Fibroblast of skin of scalp (primary cell): ENCODE results near the gene ARHGEF17.

Experiments
- DNase-seq: peaks from one replicate; pipeline ENCODE4 v3.0.0-alpha.2; 2013

The ARHGEF17 gene

DNA sequence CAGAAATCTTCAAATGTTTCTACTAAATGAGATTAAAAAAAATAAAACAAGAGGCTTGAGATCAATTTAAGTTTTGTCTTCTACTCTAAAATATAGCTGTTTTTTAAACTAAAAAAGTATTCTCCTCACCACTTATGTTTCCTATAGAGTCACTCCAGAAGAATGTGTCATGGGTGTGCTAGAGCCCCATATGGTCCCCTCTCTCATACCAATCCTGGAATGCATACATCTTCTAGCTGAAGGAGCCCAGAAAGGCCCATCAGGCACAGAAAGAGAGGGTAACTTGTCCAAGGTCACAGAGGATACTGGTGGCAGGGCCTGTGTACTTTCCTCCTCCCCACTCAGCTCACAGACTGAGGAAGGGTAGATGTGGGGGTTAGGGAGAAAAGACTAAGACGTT is 102.6 kb downstream of the ARHGEF17 start:
- DNase-seq = peak; percentile 79

DNA sequence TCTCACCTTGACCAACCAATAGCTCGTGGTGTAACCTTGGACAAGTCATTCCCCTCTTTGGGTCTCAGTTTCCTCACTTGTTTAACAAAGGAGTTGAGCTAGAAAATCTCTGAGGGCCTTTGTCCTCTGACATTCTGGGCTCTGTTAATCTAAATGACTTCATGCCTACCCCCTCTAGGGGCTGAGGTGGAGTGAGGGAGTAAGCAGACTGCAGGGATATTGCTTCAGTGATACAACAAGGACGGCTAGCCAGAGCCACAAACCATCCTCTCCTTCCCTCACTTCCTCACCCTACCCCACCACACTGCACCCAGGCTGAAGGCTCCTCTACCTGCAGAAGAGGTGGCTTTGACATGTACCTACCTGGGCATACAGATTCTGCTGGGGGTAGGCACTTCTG is 103.0 kb downstream of the ARHGEF17 start:
- DNase-seq = no peak

DNA sequence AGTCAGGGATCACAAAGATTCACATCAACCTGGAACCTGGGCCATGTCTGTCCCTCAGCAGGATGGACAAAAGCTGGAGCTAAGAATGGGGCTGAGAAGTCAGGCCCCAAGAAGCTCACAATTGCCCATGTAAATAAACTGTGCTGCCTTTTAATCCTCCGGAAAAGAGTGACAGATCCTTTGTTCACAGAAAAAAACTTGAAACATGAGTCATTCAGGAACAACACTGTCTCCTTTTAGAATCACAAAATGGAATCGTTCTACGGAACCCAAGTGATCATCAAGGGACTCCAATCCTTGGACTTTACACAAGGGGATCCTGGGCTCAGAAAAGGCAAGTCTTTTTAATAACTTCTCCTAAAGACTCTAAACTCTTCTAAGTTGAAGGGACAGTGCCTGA is 104.2 kb downstream of the ARHGEF17 start:
- no peak for DNase-seq

DNA sequence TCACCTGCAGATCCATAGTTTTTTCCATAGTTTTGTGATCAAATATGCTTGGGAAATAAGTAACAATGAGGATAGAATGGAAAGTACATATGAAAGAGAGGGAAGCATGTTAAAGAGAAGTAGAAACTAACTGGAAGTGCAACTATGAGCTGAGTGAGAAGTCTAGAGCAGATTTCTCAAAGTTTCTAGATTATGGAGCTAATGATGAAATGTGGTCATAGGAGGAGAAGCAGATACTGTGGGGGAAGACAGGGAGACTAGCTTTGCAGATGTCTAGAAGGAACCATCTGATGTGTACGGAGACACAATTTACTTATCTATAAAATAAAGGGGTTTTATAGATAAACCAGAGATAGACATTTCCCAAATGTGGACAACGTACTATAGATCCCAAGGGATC is 105.2 kb downstream of the ARHGEF17 start:
- DNase-seq = no peak

DNA sequence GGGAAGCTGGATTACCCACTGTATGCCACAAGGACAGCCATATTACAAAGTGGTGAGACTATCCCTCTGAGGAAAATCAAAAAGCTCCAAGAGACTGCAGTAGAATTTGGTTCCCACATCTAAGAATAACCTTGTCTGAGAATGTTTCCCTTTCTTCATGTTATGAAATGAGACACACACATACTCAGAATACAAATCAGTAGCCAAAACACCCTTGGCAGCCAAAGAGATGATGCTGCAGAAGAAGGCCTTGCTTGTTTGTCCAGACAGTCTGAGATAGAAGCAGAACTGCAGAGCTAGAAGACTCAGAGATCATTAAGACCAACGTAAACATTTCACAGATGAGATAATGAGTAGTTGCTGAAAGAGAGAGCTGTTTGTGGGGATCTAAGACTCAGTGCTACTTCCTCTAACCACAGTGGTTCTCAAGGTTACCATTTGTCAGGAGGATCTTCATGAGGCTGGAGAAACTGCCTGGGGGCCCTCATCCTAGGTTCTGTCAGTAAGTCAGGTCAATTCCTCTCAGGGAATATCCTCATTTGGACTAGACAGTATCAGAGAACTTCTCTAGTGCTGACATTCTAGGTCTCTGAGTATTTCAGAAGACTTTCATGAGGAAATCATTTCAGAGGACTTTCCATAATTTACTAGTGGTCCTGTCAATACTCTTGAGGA is 107.0 kb downstream of the ARHGEF17 start:
- peak; percentile 96 for DNase-seq

DNA sequence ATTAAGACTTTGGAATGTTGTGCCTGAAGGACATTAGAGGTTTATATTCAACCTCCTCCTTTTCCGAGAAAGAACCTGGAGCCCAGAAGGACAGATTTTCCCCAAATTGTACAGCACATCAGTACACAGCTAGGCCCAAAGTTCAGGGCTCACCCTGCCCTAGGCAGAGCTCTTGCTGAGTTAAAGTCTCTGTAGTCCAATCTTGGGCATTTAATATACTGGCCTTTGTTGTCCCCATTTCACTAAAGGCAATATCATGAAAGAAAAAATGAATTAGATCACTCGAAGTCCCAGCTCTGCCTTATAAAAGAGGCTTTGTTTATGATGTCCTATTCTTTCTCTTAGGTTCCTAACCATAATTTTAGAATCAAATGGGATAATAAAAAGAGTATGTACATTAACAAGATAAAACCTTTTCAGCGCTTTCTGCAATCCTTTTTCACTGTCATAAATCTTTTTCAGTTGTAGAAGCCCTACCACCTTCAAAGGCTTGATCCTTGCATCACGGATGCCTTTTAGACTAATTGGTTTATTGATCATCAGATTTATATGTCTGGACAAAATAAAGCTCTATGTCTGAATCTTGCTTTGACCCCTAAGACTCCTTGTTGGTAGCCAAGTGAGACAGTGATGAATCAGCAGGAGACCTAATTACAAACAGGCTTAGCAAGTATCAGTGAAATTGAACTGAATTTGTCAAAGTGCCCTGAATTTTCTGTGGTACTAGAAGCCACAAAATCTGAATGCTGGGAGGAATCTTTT is 108.0 kb downstream of the ARHGEF17 start:
- peak; percentile 87 for DNase-seq

DNA sequence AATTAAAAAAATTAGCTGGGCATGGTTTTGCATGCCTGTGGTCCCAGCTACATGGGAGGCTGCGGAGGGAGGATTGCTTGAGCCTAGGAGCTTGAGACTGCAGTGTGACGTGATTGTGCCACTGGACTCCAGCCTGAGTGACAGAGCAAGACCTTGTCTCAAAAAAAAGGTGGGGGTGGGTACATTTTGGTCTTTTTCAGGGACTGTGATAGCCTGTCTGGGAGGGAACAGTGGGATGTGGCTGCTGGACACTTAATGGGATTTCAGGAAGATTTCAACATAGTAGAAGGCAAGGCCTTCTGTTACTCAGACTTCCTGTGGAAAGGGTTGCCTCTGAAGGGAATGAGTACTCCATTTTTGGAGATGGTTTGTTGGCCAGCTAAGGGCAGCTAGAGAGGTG is 108.7 kb downstream of the ARHGEF17 start:
- DNase-seq = peak; percentile 78
